Embryonic facial prominence (tissue), 1 donor: Measurements from ENCODE around the gene GRIA1.
"Not testable (repeated sequence)": the region's sequence is repeated elsewhere in the genome, so short reads cannot be mapped to it uniquely, and the experiment has no call there.

Experiments
- DNase-seq: peaks from one replicate; pipeline ENCODE4 v3.0.0-alpha.2; 2016; ENCODE audit errors: extremely low spot score

Gene GRIA1

DNA sequence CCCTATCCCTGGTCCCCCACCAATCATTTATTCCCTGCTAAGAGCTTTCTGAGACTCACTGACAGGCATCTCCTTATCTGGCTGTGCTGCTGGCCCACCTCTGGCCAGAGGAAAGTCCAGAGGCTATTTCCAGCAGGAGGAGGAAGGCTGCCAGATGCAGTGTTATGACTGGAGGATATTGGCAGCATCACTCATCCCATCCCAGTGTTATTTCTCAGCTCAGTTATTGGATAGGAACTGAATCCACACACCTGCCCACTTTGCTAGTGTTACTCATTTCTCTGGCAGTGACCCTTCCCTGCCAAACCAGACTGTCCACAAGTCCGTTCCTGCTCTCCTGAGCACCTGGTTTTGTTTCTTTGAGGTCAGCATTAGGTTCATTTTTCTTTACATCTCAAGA, 228.2 kb downstream of the GRIA1 start:
- DNase-seq = no peak

DNA sequence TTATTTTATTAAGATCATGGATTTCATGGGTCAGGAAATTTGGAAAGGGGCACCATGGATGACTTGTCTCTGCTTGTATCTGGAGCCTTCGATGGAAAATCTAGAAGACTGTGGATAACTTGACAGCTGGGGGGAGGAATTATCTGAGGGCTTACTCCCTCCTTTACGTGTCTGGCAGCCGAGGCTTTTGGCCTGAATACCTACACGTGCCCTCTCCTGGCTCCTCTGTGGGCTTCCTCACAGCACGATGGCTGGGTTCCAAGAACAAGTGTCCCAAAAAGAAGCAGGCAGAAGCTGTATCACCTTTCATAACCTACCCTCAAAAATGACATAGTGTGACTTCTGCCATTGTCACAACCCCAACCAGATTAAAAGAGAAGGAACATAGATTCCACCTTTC, 228.9 kb downstream of the GRIA1 start:
- no peak for DNase-seq

DNA sequence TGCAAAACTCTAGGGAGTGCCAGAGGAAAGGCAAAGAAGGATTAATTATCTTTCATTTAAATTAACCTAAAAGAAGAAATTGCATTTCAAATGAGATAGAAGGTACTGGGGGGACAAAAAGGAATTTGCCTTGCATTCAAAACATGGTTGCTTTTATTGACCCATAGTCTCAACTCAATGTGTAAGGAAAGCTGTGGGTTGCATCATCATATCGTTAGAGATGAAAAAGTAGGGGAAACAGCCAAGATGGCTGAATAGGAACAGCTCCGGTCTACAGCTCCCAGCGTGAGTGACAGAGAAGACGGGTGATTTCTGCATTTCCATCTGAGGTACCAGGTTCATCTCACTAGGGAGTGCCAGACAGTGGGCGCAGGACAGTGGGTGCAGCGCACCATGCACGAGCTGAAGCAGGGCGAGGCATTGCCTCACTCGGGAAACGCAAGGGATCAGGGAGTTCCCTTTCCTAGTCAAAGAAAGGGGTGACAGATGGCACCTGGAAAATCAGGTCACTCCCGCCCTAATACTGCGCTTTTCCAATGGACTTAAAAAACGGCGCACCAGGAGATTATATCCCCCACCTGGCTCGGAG, 232.6 kb downstream of the GRIA1 start:
- DNase-seq = not testable (repeated sequence)

GRCh38 chr5:153742060-153742459, 251.6 kb downstream of the GRIA1 start:
- DNase-seq = no peak

- DNase-seq = no peak
Measured at GRCh38 chr5:153744751-153745150, 254.3 kb downstream of the GRIA1 start.

GRCh38 chr5:153745778-153746395, 255.4 kb downstream of the GRIA1 start:
- no peak for DNase-seq

DNA sequence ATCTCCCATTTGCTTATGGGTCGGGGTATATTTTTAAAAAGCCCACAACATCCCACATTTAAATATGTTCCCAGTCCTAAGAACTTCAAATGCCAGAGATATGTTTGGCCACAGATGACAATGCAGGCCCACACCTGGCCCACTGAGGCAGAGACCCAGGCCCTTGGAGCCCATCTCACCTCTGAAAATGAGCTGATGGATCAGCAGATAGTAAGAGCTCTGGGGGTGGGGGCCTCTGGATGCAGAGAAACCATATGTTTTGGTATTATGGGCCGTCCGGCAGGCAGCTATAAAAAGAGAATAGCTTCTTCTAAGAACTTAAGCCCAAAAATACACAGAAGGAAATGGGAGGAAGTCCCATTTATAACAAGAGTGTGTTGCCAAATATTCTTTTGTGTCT, 256.0 kb downstream of the GRIA1 start:
- no peak for DNase-seq

- no peak for DNase-seq
Measured at GRCh38 chr5:153748823-153749222, 258.4 kb downstream of the GRIA1 start.

GRCh38 chr5:153749960-153750359, 259.5 kb downstream of the GRIA1 start:
- no peak for DNase-seq

- DNase-seq = no peak
Measured at GRCh38 chr5:153751251-153751650, 260.8 kb downstream of the GRIA1 start.

DNA sequence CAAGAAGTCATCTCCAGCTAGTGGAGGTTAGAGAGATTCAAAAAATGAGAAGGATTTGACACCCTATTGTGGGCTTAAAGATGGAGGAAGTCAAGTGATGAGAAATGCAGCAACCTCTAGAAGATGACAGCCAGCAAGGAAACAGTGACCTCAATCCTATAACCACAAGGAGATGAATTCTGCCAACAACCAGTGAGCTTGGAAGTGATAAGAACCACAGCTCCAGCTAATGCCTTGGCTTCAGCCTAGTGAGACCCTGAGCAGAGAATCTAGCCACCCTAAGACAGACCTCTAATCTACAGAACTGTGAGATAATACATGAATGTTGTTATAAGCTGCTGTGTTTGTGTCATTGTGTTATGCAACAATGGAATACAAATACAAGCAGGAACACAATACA, 262.4 kb downstream of the GRIA1 start:
- no peak for DNase-seq

DNA sequence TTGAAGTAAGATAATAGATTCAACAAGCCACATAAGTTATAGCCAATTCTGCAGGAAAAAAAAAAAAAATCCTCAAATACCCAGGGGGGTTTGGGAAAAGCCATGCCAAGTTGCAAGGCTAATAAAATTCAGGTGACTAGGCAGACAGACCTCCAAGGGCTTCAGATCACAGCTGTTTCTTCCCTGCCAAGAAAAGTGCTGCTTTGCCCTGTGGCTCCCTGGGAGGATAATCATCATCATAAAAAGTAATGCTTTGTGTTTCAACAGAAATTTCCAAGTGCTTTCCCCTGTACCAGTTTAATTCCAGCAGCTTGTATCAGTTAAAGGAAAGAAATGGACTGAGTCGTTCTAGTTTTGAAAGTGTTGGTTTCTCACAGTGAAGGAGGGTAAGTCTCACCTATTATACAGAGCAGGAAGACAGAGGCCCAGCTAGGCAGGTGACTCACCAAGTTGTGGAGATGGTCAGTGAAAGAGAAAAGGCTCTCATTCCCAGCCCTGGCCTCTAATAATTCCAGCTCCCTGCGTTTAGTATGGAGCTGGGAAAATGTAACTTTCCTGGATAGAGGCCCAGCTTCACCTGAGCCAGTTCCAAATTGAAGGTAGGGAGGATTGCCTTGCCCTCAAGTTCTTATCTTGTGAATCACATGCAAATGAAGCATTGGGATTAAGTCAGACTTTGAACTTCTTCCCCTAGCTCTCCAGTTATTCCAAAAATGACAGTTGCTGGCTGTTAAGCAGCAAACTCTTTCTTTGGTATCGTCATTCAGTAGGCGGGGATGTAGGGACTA, 263.4 kb downstream of the GRIA1 start:
- no peak for DNase-seq

DNA sequence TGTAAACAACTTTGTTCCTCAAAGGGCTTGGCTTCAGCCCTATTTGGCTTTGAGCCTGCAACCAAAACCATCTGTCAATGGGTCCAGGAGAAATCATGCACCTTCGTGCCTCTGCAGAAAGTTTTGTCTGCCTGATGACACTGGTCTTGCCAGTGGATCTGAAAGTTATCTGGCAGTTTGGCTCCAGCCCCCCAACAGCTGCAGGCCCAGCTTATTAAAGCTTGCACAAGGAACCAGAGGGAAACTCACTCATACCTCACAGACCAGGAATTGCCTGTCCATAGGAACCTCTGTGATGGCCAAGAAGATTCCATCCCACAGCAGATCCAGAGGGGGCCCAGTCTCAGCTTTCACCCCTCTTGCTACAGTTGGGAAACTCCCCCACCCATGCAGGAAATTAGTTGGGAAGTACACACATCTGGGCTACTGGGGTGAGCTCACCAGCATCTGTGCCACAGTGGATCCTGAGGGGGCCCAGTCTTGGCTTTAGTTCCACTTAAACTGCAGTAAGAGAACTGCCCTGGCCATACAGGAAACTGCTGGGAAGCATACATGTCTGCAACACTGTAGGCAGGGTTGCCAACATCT, 265.5 kb downstream of the GRIA1 start:
- no peak for DNase-seq

GRCh38 chr5:153756540-153756939, 266.1 kb downstream of the GRIA1 start:
- no peak for DNase-seq

DNA sequence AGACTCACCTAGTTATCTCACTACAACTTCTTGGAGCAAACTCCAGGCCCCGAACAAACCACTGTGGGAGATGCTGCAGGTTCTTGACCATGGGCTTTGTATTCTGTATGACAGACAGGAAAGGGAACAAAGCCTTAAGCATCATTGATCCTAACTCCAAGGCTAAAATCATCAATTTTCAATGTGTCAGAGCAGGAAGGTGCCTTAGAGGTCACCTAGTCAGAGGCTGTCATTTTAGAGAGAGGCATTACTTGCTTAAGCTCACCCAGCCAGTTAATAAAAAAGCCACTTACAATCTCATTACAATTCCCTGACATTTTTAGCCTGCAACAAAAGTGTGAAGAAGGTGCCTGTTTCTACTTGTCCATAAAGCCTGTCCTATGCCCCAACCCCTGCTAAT, 275.5 kb downstream of the GRIA1 start:
- no peak for DNase-seq

DNA sequence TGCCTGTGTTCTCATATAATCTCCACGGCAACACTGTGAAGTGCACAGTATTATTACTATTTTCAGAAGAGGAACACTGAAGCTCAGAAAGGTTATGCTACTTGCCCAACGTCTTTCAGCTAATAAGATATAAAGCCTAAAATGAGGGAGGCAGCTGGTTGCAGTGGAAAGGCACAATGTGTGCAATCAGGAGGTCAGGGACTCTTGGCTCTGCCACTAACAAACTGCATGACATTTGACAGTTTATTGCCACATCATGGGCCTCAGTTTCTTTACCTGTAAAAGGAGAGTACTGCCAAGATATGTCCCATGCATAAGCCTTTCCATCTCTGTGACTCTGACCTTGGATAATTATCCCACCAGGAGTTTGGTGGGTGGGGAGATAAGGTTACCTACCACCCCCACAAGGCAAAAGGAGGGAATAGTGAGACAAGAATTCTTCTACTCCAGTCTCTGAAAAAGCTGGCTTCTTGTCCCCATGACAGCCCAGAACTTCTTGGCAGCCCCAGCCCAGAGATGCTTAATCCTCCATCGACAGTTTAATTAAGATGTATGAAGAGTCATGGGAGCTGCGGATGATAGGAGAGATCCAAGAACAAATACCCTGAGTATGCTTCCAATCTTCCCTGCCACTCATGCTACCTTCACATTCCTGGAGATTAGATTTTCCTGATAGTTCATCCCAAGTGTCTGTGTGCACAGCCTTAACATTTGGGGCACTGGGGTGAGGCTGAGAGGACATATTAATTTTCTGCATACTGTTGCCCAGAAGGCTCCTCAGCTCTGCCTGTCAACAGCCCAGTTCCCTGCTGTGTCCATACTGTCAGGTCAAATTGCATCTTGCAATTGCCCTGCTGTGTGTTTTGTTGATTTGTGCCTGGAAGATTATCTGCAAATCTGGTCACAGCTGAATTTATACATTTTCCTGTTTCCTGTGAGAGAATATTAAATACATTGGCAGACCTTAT, 277.0 kb downstream of the GRIA1 start:
- DNase-seq = no peak

DNA sequence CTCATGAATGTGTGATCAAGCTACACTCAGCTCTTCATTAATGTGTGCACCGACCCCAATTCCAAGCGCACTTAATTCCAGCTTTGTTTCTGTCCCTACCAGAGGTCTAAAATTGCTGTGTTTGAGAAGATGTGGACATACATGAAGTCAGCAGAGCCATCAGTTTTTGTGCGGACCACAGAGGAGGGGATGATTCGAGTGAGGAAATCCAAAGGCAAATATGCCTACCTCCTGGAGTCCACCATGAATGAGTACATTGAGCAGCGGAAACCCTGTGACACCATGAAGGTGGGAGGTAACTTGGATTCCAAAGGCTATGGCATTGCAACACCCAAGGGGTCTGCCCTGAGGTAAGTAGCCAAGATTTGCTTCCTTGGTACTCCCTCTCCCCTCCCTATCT, 279.6 kb downstream of the GRIA1 start:
- DNase-seq = no peak

DNA sequence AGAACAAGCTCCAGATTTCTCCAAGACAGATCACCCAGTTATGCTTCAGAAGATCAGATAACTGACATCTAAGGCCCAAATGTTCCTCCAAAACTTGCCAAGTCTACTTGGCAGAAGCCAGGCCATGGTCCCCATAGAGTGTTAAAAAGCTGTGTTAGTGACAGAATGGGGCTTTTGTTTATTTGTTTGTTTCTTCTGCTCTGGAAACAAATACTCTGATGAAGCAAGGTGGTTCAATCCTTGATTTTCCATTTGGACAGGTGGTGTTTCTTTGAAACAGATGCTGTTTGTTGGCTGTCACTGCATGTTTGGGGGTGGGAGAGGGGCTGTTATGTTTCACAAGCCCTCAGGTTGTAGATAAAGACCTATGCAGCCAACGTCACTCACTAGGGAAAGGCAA, 284.2 kb downstream of the GRIA1 start:
- DNase-seq = no peak

- no peak for DNase-seq
Measured at GRCh38 chr5:153775923-153776322, 285.5 kb downstream of the GRIA1 start.

DNA sequence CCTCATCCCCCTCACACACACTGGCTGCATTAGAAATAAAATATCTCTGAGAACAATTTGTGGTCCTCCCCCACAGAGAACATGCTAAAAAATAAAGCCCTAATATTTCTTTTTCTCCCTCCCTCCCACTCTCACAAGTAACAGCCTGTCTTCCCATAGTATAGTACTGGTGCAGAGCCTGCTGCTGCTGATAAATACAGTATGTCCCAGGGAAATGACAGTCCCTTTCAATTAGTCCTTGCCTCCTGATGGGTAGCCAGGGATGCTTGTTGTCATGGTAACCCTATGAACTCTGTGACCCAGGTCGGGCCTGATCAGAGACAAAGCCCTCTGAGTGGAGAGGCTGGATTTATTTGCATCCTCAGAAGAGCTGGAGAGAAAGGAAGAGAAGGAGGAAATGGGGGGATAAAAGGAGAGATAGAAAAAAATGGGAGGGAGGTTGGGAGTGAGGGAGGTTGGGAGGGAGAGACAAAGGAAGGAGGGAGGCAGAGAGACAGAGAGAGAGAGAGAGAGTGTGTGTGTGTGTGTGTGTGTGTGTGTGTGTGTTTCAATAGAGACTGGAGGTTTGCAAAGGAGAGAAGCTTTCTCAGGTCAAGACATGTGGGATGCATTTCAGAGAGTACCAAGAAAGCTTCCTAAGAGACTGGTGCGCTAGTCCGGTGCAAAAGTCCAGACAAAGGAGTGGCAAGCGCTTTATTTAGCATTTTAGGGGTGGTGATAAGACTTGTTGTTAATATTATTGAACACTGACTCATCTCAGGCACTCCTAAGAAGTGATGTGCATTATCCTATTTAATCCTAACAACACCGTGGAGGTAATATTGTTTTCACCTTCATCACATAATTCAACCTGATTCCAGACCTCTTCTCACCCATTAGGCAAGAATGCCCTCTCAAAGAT, 287.5 kb downstream of the GRIA1 start:
- DNase-seq = no peak

- no peak for DNase-seq
Measured at GRCh38 chr5:153779836-153780235, 289.4 kb downstream of the GRIA1 start.
